Peyer's patch (tissue), 4 donors: Measurements from ENCODE around the gene TGM3.

Experiments
- POLR2A ChIP-seq, 2 donors: fragments of 450-650 bp; IDR thresholded peaks; one replicate each; pipeline ENCODE4 v1.5.1; 2017; ENCODE audit warnings: antibody characterized with exemption in 2 of 2, mild to moderate bottlenecking in 2 of 2, moderate library complexity in 2 of 2
- TF ChIP-seq, protein P1 (sequence below), 6 experiments: fragments of 450-650 bp in 4 of 6; fragments of 200-600 bp in 2 of 6; sonication (generic) in 1 of 6; IDR thresholded peaks; one replicate each; pipeline ENCODE4 v1.5.1; 2017 to 2019; ENCODE audit warnings: antibody characterized with exemption in 6 of 6, mild to moderate bottlenecking in 3 of 6, moderate library complexity in 1 of 6

GRCh38 chr20:2361035-2361593 lies 65.3 kb downstream of the TGM3 start:
- TF ChIP-seq, protein P1, sequence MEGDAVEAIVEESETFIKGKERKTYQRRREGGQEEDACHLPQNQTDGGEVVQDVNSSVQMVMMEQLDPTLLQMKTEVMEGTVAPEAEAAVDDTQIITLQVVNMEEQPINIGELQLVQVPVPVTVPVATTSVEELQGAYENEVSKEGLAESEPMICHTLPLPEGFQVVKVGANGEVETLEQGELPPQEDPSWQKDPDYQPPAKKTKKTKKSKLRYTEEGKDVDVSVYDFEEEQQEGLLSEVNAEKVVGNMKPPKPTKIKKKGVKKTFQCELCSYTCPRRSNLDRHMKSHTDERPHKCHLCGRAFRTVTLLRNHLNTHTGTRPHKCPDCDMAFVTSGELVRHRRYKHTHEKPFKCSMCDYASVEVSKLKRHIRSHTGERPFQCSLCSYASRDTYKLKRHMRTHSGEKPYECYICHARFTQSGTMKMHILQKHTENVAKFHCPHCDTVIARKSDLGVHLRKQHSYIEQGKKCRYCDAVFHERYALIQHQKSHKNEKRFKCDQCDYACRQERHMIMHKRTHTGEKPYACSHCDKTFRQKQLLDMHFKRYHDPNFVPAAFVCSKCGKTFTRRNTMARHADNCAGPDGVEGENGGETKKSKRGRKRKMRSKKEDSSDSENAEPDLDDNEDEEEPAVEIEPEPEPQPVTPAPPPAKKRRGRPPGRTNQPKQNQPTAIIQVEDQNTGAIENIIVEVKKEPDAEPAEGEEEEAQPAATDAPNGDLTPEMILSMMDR (IDR thresholded peaks at IDR 0.05), result no peak
- no peak for TF ChIP-seq POLR2A (IDR thresholded peaks at IDR 0.05)
